Measurements from ENCODE around the gene ADRA1B. TPM values are rescaled to one million over a fixed set of nuclear protein-coding genes. Genes with fewer than 3 reads are reported as not detected.

ADRA1B gene
- total RNA-seq, 1 experiment from 2014 or later = not detected

GRCh38 chr5:159928122-159928909 is 12.0 kb downstream of the ADRA1B start:
- H3K4me3 Mint-ChIP-seq = no peak overlapping the region
- H3K9ac ChIP-seq (ENCODE audit: extremely low read depth, insufficient read length, low read length) = no peak overlapping the region
- no peak overlapping the region for H3K14ac ChIP-seq (ENCODE audit: insufficient read depth, low read length)
- no peak overlapping the region for H3K23ac ChIP-seq (ENCODE audit: insufficient read length, low read depth, low read length)
- no peak overlapping the region for H2AFZ ChIP-seq (ENCODE audit: low read length)
- no peak overlapping the region; a peak in 1 of 7 replicates for H3K27ac Mint-ChIP-seq
- H3K9me3 Mint-ChIP-seq = no peaks in the 10 kb centered on the region
- H3T11ph ChIP-seq (ENCODE audit: low read length) = no peak overlapping the region
- no CpG with 5 or more reads among the region's 12 CpGs for WGBS (ENCODE audit: extremely low coverage, insufficient read length, low lambda C conversion rate)
- no peak overlapping the region for H2BK5ac ChIP-seq (ENCODE audit: insufficient read length, low read length)
- no peaks in the 10 kb centered on the region for H3K36me3 Mint-ChIP-seq (ENCODE audit: insufficient read depth in 1 of 3, low read depth in 3 of 3)
- DNase-seq = no peak
- TF ChIP-seq, protein P1, sequence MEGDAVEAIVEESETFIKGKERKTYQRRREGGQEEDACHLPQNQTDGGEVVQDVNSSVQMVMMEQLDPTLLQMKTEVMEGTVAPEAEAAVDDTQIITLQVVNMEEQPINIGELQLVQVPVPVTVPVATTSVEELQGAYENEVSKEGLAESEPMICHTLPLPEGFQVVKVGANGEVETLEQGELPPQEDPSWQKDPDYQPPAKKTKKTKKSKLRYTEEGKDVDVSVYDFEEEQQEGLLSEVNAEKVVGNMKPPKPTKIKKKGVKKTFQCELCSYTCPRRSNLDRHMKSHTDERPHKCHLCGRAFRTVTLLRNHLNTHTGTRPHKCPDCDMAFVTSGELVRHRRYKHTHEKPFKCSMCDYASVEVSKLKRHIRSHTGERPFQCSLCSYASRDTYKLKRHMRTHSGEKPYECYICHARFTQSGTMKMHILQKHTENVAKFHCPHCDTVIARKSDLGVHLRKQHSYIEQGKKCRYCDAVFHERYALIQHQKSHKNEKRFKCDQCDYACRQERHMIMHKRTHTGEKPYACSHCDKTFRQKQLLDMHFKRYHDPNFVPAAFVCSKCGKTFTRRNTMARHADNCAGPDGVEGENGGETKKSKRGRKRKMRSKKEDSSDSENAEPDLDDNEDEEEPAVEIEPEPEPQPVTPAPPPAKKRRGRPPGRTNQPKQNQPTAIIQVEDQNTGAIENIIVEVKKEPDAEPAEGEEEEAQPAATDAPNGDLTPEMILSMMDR (conservative IDR thresholded peaks at IDR 0.05) = no peak
- no peak overlapping the region for H3K4ac ChIP-seq (ENCODE audit: low read depth, low read length)
- H3K27me3 Mint-ChIP-seq (ENCODE audit: low read depth) = peaks cover 11% of the 10 kb centered on the region
- no peaks in the 10 kb centered on the region for H4K20me1 ChIP-seq (ENCODE audit: control insufficient read depth, insufficient read depth, insufficient read length)
- no peak overlapping the region for H4K8ac ChIP-seq (replicated peaks; ENCODE audit: insufficient read length, low read depth, low read length)
- H3K27ac ChIP-seq (ENCODE audit: insufficient read length, low read depth, low read length) = no peak overlapping the region
- H2BK20ac ChIP-seq (ENCODE audit: low read depth, low read length, poor library complexity, severe bottlenecking) = no peak overlapping the region
- H2BK12ac ChIP-seq (ENCODE audit: insufficient read length, low read depth, low read length) = no peak overlapping the region
- H3K9me3 ChIP-seq (ENCODE audit: control insufficient read depth, low read depth, low read length) = no peaks in the 10 kb centered on the region
- no peak overlapping the region for H4K5ac ChIP-seq (ENCODE audit: insufficient read length, low read depth, low read length)
- no peak overlapping the region for H2AK5ac ChIP-seq (ENCODE audit: insufficient read length, low read length)
- H3K4me1 Mint-ChIP-seq = no peaks in the 10 kb centered on the region
- H3K79me1 ChIP-seq (ENCODE audit: insufficient read depth, low read depth, low read length, poor library complexity, severe bottlenecking) = no peaks in the 10 kb centered on the region
- no peaks in the 10 kb centered on the region for H3K23me2 ChIP-seq (ENCODE audit: insufficient read length, low read depth, low read length, poor library complexity, severe bottlenecking)
- no peak overlapping the region for H4K91ac ChIP-seq (ENCODE audit: insufficient read length, low read depth, low read length)
- H3K4me1 ChIP-seq (ENCODE audit: insufficient read depth, low read length) = no peaks in the 10 kb centered on the region
- H3K27me3 ChIP-seq (ENCODE audit: insufficient read depth, low read length) = no peaks in the 10 kb centered on the region
- H3K56ac ChIP-seq (ENCODE audit: insufficient read length, low read depth, low read length) = no peak overlapping the region
- H2BK15ac ChIP-seq (ENCODE audit: low read depth, low read length) = no peak overlapping the region
- no peak overlapping the region for H2BK120ac ChIP-seq (ENCODE audit: low read depth, low read length, poor library complexity, severe bottlenecking)
- H3K4me2 ChIP-seq (ENCODE audit: insufficient read depth, insufficient read length, low read length) = no peak overlapping the region
- H3K18ac ChIP-seq (ENCODE audit: insufficient read length, low read depth, low read length) = no peak overlapping the region
- H3K79me2 ChIP-seq (ENCODE audit: insufficient read depth, low read length) = no peaks in the 10 kb centered on the region
